ENCODE measurements around the gene RDX. TPM values are rescaled to one million over a fixed set of nuclear protein-coding genes. Genes with fewer than 3 reads are reported as not detected.

The RDX gene
- total RNA-seq, 1 experiment from 2014 or later: 9.0 TPM

- DNase-seq (ENCODE audit: low spot score): no peak
Measured at GRCh38 chr11:110172468-110173065, 123.8 kb downstream of the RDX start.

- DNase-seq (ENCODE audit: low spot score): no peak
Measured at GRCh38 chr11:110169738-110170137, 126.7 kb downstream of the RDX start.

GRCh38 chr11:110168033-110168803 is 128.2 kb downstream of the RDX start:
- no peak for DNase-seq (ENCODE audit: low spot score)

DNA sequence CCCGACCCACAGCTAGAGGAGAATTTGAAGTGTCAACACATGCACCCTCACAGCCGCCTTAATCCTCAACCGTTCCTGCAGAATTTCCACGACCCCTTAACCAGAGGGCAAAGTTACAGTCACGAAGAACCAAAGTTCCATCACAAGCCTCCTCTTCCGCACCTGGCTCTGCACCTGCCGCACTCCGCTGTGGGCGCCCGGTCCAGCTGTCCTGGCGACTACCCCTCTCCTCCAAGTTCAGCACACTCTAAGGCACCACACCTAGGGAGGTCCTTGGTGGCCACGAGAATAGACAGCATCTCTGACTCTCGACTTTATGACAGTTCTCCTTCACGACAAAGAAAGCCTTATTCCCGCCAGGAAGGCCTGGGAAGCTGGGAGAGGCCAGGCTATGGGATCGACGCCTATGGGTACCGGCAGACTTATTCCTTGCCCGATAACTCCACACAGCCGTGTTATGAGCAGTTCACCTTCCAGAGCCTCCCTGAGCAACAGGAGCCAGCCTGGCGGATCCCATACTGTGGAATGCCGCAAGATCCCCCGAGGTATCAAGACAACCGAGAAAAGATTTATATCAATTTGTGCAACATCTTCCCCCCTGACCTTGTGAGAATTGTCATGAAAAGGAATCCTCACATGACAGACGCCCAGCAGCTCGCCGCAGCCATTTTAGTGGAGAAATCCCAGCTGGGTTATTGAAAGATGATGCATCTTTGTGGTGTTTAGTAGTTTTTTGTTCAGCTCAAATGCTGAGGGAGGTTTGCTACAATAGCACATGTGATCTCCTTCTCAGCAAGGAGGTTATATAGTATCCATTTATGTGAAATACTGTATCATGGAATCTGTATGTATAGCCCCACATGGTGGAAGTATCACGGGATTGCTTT is 131.1 kb downstream of the RDX start:
- DNase-seq (ENCODE audit: low spot score): no peak

GRCh38 chr11:110162216-110162615 is 134.2 kb downstream of the RDX start:
- no peak for DNase-seq (ENCODE audit: low spot score)

DNA sequence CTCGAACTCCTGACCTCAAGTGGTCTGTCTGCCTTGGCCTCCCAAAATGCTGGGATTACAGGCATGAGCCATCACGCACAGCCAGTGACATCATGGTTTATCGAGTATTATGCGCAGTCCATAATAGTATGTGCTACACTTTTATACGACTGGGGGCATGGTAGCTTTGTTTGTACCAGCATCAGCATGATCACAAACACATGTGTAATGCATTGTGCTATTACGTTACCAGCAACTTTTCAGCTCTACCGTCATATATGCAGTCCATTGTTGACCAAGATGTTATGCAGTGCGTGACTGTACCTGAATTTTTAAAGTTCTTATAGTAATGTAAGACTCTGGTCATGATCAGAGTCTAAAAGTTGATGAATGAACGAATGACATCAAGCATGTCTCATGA is 135.4 kb downstream of the RDX start:
- DNase-seq (ENCODE audit: low spot score): no peak

GRCh38 chr11:110160437-110160836 is 136.0 kb downstream of the RDX start:
- no peak for DNase-seq (ENCODE audit: low spot score)

GRCh38 chr11:110160016-110160415 is 136.4 kb downstream of the RDX start:
- DNase-seq (ENCODE audit: low spot score): no peak

- DNase-seq (ENCODE audit: low spot score): no peak
Measured at GRCh38 chr11:110159476-110159875, 136.9 kb downstream of the RDX start.

DNA sequence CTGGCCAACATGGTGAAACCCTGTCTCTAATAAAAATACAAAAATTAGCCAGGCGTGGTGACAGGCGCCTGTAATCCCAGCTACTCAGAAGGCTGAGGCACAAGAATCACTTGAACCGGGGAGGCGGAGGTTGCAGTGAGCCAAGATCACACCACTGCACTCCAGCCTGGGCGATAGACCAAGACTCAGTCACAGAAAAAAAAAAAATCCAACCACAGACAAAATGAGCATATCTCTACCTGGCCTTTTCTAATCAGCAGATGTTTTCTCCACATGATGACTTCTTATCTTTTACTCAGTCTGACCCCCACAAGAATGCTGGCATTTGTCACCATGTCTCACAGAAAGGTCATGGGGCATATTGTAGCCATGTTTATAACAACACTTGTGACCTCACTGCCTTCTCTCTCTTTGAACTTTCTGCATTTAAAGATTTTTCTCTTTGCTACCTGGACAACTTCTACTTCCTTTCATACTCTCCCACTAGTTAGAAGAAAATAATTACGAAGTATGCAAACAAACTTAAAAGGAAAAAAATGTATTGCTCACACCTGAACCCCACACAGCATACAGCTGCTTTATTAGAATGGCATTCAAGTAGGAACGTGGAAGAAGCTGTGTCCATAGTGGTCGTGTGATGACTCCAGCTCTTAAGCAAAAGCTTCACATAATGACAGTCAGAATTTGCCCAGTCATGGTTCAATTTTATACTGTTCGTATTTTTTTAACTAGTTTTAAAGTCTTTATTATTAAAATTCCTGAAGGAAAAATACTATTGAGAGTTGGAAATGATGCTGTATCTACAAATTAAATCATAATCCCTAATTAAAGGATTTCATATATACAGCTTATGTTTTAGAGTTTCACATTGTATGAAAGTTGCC is 137.9 kb downstream of the RDX start:
- DNase-seq (ENCODE audit: low spot score): no peak

DNA sequence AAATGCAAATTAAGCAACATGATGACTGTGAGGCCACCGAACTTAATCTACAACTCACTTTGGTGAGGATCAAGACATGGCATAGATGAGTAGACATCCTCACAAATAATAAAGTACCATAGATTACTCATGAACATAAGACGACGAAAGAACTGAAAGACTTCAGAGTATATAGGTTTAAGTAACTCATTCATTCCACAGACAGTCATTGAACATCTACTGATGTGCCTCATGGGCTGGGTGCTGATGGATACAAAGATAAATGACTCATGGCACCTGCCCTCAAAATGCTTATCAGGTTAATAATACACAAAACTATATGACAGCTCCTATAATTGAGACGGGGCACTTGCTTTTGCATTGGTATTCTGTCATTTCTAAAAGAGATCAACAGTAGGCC is 139.9 kb downstream of the RDX start:
- no peak for DNase-seq (ENCODE audit: low spot score)

DNA sequence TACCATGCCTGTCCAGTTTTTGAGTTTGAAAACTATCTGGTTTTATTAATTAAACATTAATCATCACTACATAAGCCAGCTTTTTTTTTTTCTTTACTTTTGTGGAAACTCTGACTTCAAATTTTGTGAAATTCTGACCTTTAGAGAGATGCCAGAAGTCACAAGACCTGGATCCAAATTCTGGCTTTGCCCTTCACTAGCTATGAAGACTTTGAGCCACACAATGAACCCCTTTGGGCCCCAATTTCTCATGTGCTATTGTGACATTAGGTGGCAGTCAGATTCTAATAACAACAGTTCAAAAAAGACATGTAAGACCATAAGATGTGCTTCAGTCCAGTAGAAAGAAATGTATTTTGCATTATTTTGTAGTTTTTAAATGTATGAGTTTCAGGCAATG is 142.9 kb downstream of the RDX start:
- DNase-seq (ENCODE audit: low spot score): no peak

DNA sequence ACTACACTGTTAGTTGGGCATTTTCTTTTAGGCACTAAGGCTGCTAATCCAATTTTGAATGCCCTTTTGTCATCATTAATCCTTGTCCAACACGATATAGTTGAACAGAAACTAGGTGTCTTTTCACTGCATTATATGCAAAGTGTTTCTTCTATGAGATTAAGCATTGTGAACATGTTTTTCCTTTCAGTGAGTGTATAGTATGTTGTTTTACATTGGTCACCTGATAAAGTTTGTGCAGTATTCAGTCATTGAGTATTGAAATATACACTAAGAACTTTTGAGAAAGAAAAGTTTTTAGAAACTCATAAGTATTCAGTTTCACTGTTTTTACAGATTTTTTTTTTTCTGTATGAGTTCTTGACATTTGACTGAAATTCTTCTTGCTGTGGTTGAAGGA is 144.2 kb downstream of the RDX start:
- DNase-seq (ENCODE audit: low spot score): no peak

GRCh38 chr11:110148775-110149744 is 147.4 kb downstream of the RDX start:
- no peak for DNase-seq (ENCODE audit: low spot score)

DNA sequence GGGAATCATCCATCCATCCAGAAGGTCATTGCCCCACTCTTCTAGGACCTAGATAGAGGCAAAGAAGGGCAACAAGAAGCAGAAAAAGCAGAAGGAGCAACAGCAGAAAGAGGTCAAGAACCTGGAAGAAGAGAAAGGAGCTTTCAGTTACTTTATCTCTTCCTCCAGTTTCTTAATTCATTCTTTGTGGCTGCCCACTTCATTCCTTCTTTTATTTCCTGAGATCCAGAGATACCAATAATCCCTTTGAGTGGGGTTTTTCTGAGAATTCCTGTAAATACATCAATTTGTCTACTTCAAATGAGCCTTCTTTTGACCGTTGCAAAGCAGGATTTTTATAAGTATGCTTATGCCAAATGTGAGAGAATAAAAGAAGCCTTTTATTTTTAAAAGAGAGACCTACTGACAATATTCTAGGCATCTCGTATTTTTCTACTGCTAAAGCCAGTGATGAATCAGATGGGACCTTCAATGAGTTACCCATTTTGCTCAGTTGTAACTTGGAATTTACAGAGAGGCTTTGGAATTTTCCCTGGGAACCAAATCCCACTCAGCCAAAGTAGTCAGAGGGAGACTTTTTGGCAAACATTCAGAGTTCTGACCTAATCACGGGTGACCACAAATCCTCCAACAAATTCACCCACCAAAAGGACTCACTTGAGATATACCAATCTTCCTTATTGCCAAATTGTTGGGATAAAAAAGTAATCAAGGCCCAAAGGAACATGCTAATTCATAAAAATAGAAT is 148.3 kb downstream of the RDX start:
- no peak for DNase-seq (ENCODE audit: low spot score)

DNA sequence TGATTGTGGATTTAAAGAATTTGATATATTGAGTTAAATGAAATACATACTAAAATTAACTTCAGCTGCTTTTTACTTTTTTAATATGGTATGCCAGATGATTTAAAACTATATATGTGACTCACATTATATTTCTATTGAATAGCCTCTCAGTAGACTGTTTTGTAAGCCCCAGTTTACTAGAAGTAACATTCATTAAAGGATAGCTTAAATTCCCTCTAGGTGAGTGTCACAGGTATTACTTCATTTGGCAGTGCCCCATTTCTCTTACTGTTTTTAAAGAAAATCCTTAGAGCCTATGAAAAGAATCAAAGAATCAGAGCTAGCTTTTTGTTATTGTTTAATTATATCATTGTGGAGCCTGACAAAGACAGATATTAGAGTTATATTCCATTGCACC is 154.6 kb downstream of the RDX start:
- DNase-seq (ENCODE audit: low spot score): no peak

- no peak for DNase-seq (ENCODE audit: low spot score)
Measured at GRCh38 chr11:110134110-110134509, 162.3 kb downstream of the RDX start.

GRCh38 chr11:110133160-110133559 is 163.3 kb downstream of the RDX start:
- no peak for DNase-seq (ENCODE audit: low spot score)

GRCh38 chr11:110131386-110132123 is 164.9 kb downstream of the RDX start:
- DNase-seq (ENCODE audit: low spot score): no peak

Measured in HT-29 (cell line).